HepG2 (cell line): ENCODE results near the gene BTBD3. TPM values are rescaled to one million over a fixed set of nuclear protein-coding genes. Genes with fewer than 3 reads are reported as not detected.

Source experiments
- ATAC-seq: fragments of 200-7000 bp; cut with Tn5 transposase; 3 replicates; pipeline ENCODE4 v1.9.1; 2020; ENCODE audit warnings: mild to moderate bottlenecking, moderate library complexity
- BruUV-seq: library from RNA; stranded (reverse); fragments of 400-500 nt; replicated peaks from 2 replicates; lab custom pipeline; 2021; lab: Mats Ljungman, UMichigan
- CTCF ChIA-PET: fragments of 300-600 bp; formaldehyde crosslinking; extraction: SDS; loops from one replicate; lab custom pipeline; 2021; ENCODE audit warnings: low total read pairs, inconsistent platforms, low intra/inter-chr PET ratio; lab: Yijun Ruan, JAX
- POLR2A ChIA-PET: fragments of 350-600 bp; sonication (Branson Sonifier 250); formaldehyde crosslinking; loops from one replicate; lab custom pipeline; 2020; ENCODE audit warnings: antibody characterized with exemption, inconsistent platforms; lab: Yijun Ruan, JAX
- DNase-seq: peaks from one replicate; pipeline ENCODE4 v3.0.0-alpha.2; 2015; ENCODE audit warnings: low spot score
- FAIRE-seq: peaks from 3 replicates; lab custom pipeline; 2011; peaks lifted over from hg19 to GRCh38; lab: Jason Lieb, UNC
- H2AFZ ChIP-seq: one replicate; pipeline ENCODE4 v1.6.1; 2011; ENCODE audit warnings: low read length, inconsistent platforms
- H3K27ac ChIP-seq: fragments of 300-600 bp; 3 replicates; pipeline ENCODE4 v1.8.0; 2011; ENCODE audit warnings: mixed run types, mild to moderate bottlenecking, mixed read lengths, low read length, inconsistent platforms; ENCODE audit not compliant: insufficient read depth; ENCODE audit errors: extremely low read length
- H3K27me3 ChIP-seq, 2 experiments: fragments of 200-600 bp in 1 of 2; 2 replicates in 1 of 2; 3 replicates in 1 of 2; pipeline versions ENCODE4 v1.6.0 to v1.8.0; 2011; ENCODE audit warnings: low read length in 2 of 2, mild to moderate bottlenecking in 2 of 2, moderate library complexity in 2 of 2, inconsistent platforms in 1 of 2; ENCODE audit not compliant: insufficient read depth in 2 of 2, control insufficient read depth in 1 of 2
- H3K36me3 ChIP-seq, 2 experiments: fragments of 200-600 bp in 1 of 2; replicated peaks in 1 of 2; 2 replicates in 1 of 2; 3 replicates in 1 of 2; pipeline versions ENCODE4 v1.5.1 to v1.8.0; 2011; ENCODE audit warnings: low read length in 2 of 2, inconsistent platforms in 1 of 2; ENCODE audit not compliant: insufficient read depth in 2 of 2, control insufficient read depth in 1 of 2
- H3K4me1 ChIP-seq: 2 replicates; pipeline ENCODE4 v1.5.1; 2012; ENCODE audit warnings: low read length, inconsistent platforms; ENCODE audit not compliant: insufficient read depth
- H3K4me2 ChIP-seq: 2 replicates; pipeline ENCODE4 v1.6.0; 2011; ENCODE audit warnings: low read depth, low read length, inconsistent platforms
- H3K4me3 ChIP-seq, 3 experiments: fragments of 200-600 bp in 1 of 3; sonication (generic), shearing (Covaris generic) in 1 of 3; replicated peaks in 1 of 3; 2 replicates each; pipeline ENCODE4 v1.5.1; 2011 to 2016; ENCODE audit warnings: low read length in 3 of 3, inconsistent platforms in 2 of 3, low read depth in 2 of 3, mild to moderate bottlenecking in 2 of 3, control low read depth in 1 of 3, mixed read lengths in 1 of 3; ENCODE audit not compliant: insufficient read depth in 1 of 3
- H3K79me2 ChIP-seq: one replicate; pipeline ENCODE4 v1.6.1; 2011; ENCODE audit warnings: low read length, inconsistent platforms; ENCODE audit not compliant: insufficient read depth
- H3K9ac ChIP-seq: 2 replicates; pipeline ENCODE4 v1.6.0; 2011; ENCODE audit warnings: mild to moderate bottlenecking, low read depth, low read length, inconsistent platforms; ENCODE audit not compliant: insufficient read depth
- H3K9me3 ChIP-seq: 2 replicates; pipeline ENCODE4 v1.5.1; 2012; ENCODE audit warnings: mild to moderate bottlenecking, low read length
- H4K20me1 ChIP-seq: 2 replicates; pipeline ENCODE4 v1.6.0; 2011; ENCODE audit warnings: inconsistent platforms, mild to moderate bottlenecking, low read length, moderate library complexity; ENCODE audit not compliant: insufficient read depth
- BCL3 ChIP-seq: sonication (generic); formaldehyde crosslinking; IDR thresholded peaks from 2 replicates; pipeline ENCODE4 v1.5.1; 2020; ENCODE audit warnings: mild to moderate bottlenecking, missing genetic modification reagents, moderate library complexity
- CC2D1A ChIP-seq: sonication (generic); formaldehyde crosslinking; IDR thresholded peaks from 2 replicates; pipeline ENCODE4 v1.8.1; 2023; ENCODE audit warnings: mild to moderate bottlenecking, missing genetic modification reagents
- HOMEZ ChIP-seq: IDR thresholded peaks from 2 replicates; pipeline ENCODE4 v1.6.1; 2016; ENCODE audit warnings: low read depth
- PCBP1 ChIP-seq: fragments of 200-400 bp; formaldehyde crosslinking; IDR thresholded peaks from 2 replicates; pipeline ENCODE4 v1.6.1; 2017; ENCODE audit warnings: mild to moderate bottlenecking, low read depth, low read length, borderline replicate concordance
- PRDM10 ChIP-seq: sonication (generic); formaldehyde crosslinking; IDR thresholded peaks from 2 replicates; pipeline ENCODE4 v1.4.0; 2020; ENCODE audit warnings: low read depth, missing genetic modification reagents
- RFX5 ChIP-seq: IDR thresholded peaks from 2 replicates; pipeline ENCODE4 v1.6.1; 2011; ENCODE audit warnings: low read depth, low read length, improper control_type of control experiment
- SMAD3 ChIP-seq: sonication (generic); formaldehyde crosslinking; IDR thresholded peaks from 2 replicates; pipeline ENCODE4 v1.4.0; 2020; ENCODE audit warnings: missing genetic modification reagents
- SP1 ChIP-seq, 2 experiments: fragments of 450-650 bp in 1 of 2; sonication (generic) in 1 of 2; formaldehyde crosslinking in 1 of 2; IDR thresholded peaks; 2 replicates each; pipeline versions ENCODE4 v1.4.0 to v1.6.1; 2016 to 2020; ENCODE audit warnings: missing genetic modification reagents in 1 of 2
- ZBTB43 ChIP-seq: sonication (generic); formaldehyde crosslinking; conservative IDR thresholded peaks from 2 replicates; pipeline ENCODE4 v1.4.0; 2020; ENCODE audit warnings: missing genetic modification reagents
- ZMYM2 ChIP-seq: sonication (generic); formaldehyde crosslinking; IDR thresholded peaks from 2 replicates; pipeline ENCODE4 v1.8.0; 2022; ENCODE audit warnings: mild to moderate bottlenecking, missing genetic modification reagents
- ZNF251 ChIP-seq: sonication (generic); formaldehyde crosslinking; IDR thresholded peaks from 2 replicates; pipeline ENCODE4 v1.9.0; 2021; ENCODE audit warnings: mild to moderate bottlenecking, missing genetic modification reagents
- ZNF256 ChIP-seq: sonication (generic); formaldehyde crosslinking; conservative IDR thresholded peaks from 2 replicates; pipeline ENCODE4 v1.4.0; 2020; ENCODE audit warnings: missing genetic modification reagents
- ZNF3 ChIP-seq: IDR thresholded peaks from 2 replicates; pipeline ENCODE4 v1.7.0; 2017; ENCODE audit warnings: inconsistent platforms
- ZNF430 ChIP-seq: sonication (generic); formaldehyde crosslinking; IDR thresholded peaks from 2 replicates; pipeline ENCODE4 v1.9.0; 2021; ENCODE audit warnings: mild to moderate bottlenecking, missing genetic modification reagents
- ZNF44 ChIP-seq: sonication (generic); formaldehyde crosslinking; IDR thresholded peaks from 2 replicates; pipeline ENCODE4 v1.5.1; 2020; ENCODE audit warnings: mild to moderate bottlenecking, missing genetic modification reagents
- ZNF652 ChIP-seq: IDR thresholded peaks from 2 replicates; pipeline ENCODE4 v1.6.1; 2016; ENCODE audit warnings: low read depth, borderline replicate concordance
- WGBS: methylation state at CpG from one replicate; pipeline ENCODE4 v1.1.6; 2017; ENCODE audit warnings: low lambda C conversion rate; 5-methylcytosine and 5-hydroxymethylcytosine counted together
- in situ Hi-C: cut with HindIII; loops from 2 replicates; pipeline ENCODE4 v1.10.0; 2017; ENCODE audit warnings: low pct_unique_long_range_greater_than_20kb; ENCODE audit not compliant: extremely low pct_ligation_motif_present
- intact Hi-C: fragments of 100-400 bp; cut with micrococcal nuclease; formaldehyde crosslinking; loops from one replicate; pipeline ENCODE4 v1.10.0; 2022; ENCODE audit not compliant: unreplicated experiment
- polyA plus RNA-seq, 8 experiments: library from polyadenylated mRNA; depleted of rRNA in 3 of 8; stranded (reverse) in 7 of 8; unstranded in 1 of 8; fragments of >200 nt; fragmentation: Illumina TruSeq in 4 of 8; extraction: Trizol in 4 of 8; gene quantifications; 2 replicates each; pipeline versions ENCODE4 v1.2.1 to v1.2.3, GENCODE V29; 2011 to 2016; ENCODE audit warnings: low read depth in 4 of 8, missing spikeins in 1 of 8, mixed read lengths in 1 of 8; ENCODE audit not compliant: insufficient read depth in 1 of 8
- total RNA-seq, 5 experiments: library from RNA; depleted of rRNA; stranded (reverse); fragments of >200 nt; fragmentation: Illumina TruSeq; extraction: Trizol; gene quantifications; 2 replicates each; pipeline ENCODE4 v1.2.3, GENCODE V29; 2016; ENCODE audit warnings: low read depth in 1 of 5

BTBD3 gene
- total and polyA plus RNA-seq, 2 of the 13 experiments (the other 11 are each of a cell fraction or from before 2014, with no cell fraction given), result 32.2 to 41.8 TPM

GRCh38 chr20:11918391-11918845, 725 bp downstream of the BTBD3 start:
- ATAC-seq, result no peak
- no peaks in the 10 kb centered on the region for H3K9me3 ChIP-seq
- over 99% methylated on average over 5 of the region's 5 CpGs for WGBS
- BruUV-seq, result no TSS peak
- intact Hi-C loops, result no loop called here
- TF ChIP-seq SMAD3 (CRISPR knock-in tag) (no peak), ZBTB43 (CRISPR knock-in tag) (no peak), ZNF430 (CRISPR knock-in tag) (no peak), PCBP1 (no peak), BCL3 (CRISPR knock-in tag) (no peak), ZNF251 (no peak), SP1 (IDR thresholded peaks at IDR 0.05) (no peak), SP1 (CRISPR knock-in tag; IDR thresholded peaks at IDR 0.05) (no peak), HOMEZ (CRISPR knock-in tag) (no peak), ZNF652 (CRISPR knock-in tag) (no peak), PRDM10 (CRISPR knock-in tag) (no peak), RFX5 (no peak), ZMYM2 (no peak), ZNF44 (CRISPR knock-in tag) (no peak), ZNF256 (CRISPR knock-in tag) (no peak), CC2D1A (CRISPR knock-in tag) (no peak), ZNF3 (CRISPR knock-in tag) (no peak)
- TF ChIP-seq, all 625 proteins: peak for 0
- Histone ChIP-seq H3K36me3 (peaks cover 8 to 19% of the 10 kb centered on the region in 2 experiments; a peak in 3 of 5 replicates), H3K4me1 (no peaks in the 10 kb centered on the region), H3K27me3 (no peaks in the 10 kb centered on the region), H3K27ac (no peak overlapping the region), H3K79me2 (peaks cover 43% of the 10 kb centered on the region), H4K20me1 (0 out of 2 replicates have a peak, but pooled peaks cover 1% of the 10 kb centered on the region), H3K4me2 (no peak overlapping the region), H3K9ac (no peak overlapping the region), H3K4me3 (no peak overlapping the region), H2AFZ (no peak overlapping the region)
- no peak for FAIRE-seq
- CTCF ChIA-PET, result no interaction called here
- in situ Hi-C loops, result no loop called here
- POLR2A ChIA-PET, result no interaction called here
- no peak for DNase-seq
